NK-92 (cell line): ENCODE results near the gene ADCY10.

Source experiments
- DNase-seq: peaks from one replicate; lab custom pipeline; 2025; ENCODE audit not compliant: unreplicated experiment; lab: John Stamatoyannopoulos, UW

The ADCY10 gene

DNA sequence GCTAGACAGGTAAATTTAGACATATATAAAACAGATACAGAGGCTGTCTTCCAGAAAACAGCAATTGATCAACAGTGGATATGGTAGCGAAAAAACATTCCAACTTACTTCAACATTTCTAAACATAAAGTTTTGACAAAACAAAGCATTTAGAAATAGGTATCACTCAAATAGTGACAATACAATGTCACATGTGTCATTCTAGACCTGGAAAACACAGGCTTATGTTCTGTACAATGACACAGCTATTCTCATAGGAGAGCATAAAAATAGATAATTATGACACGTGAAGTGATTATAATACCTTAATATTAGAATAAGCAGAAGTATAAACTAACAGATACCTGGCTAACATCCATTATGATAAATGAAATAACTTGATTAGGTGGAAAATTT, 14.5 kb upstream of the ADCY10 start:
- no peak for DNase-seq

DNA sequence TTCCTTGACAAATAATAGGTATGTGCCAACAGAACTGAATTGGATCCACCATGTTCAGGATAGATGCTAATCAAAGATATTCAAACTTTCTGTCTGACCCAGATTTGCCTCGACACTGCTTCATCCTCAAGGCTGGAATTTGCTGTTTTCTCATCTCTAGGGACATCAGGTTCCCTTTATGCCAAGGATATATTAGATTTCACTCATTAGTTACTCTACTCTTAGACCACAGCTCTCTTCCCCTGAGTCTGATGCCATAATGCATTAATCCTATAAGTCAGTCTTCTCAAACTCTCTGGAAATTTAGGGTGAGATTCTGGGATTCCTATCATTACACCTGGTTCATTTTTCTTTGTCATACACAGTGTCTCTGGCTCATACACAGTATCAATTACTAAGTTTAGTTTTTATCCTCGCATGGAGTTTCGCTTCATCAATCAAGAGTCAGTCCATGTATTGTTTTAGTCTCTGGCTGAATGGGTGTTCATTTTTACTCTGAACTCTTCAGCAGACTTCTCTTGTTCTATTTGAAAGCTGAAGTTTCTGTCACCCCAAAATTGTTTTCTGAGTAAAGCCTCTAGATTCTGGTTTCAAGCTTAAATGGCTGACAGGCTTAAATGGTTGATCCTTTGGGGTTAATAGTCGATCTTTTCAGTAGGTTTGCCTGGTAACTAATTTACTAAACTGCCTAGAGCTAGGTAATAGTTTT, 13.3 kb upstream of the ADCY10 start:
- DNase-seq = no peak

DNA sequence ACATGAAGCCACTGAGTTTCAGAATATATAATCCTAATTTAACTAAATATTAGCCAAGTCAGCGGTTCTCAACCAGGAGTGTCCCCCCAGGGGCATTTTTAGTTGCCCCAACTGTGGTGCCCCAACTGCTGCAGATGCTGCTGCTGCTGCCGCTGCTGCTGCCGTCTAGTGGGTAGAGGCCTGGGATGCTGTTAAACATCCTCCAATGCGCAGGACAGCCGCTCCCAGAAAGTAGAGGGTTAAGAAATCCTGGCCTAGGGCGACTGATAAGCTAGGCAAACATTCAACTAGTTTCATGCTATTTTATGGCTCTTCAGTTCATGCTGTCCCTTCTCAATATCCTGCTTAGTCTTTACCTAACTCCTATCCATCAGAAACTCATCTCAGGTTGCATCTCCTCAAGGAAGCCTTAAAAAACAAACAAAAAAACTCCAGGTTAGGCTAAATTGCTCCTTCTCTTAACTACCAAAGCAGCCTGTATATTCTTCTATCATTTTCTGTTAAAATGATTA, 12.6 kb upstream of the ADCY10 start:
- DNase-seq = no peak

DNA sequence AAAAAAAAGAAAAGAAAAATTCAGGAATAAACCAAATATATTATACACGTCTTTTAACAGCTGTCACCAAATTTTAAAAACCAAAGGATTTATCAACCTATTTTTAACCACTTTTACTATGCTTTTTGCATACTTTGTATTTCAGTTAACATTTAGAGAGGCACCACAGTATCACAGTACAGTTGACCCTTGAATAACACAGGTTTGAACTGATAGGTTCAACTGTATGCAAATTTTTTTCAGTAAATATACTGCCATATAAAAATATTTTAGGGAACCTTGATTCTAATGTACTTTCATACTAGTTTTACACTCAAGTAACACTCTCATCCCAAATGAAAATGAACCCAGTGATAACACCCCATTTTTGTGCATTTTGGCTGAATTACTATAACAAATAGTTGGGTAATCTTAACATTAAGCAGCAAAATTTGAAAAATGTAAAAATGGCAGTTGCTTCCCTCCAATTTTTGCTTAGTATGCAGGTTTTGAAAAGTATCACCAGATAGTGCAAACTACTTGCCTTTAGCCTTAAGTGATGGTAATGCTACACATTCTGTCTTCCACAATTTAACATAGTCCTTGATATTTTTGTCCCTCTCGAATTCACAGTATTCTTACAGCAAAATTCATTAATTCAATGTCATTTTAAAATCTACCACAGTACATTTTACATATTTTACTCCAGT, 10.8 kb upstream of the ADCY10 start:
- no peak for DNase-seq

DNA sequence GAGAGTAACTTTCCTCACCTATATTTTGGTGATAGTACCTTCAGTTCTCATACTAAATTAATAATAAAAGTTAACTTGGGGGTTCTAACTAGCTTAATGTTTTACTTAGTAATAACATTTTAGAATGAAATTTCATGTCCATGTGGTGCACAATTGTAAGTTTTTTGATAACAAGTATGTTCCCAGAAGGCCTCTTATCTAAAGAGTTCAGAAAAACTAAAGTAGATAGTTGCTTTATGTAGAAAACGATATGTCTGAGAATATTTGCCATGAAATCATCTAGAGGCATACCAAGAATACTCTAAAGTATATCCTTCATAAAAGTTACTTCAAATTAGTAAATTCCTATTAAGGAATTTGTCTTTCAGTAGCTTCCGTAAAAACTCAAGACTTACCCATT, 10.2 kb upstream of the ADCY10 start:
- DNase-seq = no peak

DNA sequence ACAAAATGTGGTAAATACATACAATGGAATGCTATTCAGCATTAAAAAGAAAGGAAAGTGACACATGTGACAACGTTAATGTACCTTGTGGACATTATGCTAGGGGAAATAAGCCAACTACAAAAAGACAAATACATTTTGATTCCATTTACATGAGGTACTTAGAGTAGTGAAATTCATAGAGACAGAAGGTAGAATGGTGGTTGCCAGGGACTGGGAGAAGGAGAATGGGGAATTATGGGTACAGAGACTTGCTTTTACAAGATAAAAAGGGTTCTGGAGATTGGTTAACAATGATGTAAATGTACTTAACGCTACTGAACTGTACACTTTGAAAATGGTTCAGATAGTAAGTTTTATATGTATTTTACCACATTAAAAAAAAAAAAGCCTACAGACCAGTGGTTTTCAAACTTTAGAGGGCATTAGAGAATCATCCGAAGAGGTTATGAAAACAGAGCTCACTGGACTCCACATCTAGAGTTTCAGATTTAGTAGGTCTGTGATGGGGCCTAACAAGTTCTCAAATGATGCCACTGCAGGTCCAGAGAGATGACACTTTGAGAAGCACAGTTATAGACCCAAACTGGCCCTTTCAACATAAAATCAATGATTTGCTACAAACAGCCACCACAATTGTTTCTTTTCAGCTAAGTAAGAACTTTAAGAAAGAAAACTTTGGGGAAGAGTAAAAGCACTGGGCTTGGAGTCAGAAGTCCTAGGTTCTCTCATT, 9.6 kb upstream of the ADCY10 start:
- no peak for DNase-seq

DNA sequence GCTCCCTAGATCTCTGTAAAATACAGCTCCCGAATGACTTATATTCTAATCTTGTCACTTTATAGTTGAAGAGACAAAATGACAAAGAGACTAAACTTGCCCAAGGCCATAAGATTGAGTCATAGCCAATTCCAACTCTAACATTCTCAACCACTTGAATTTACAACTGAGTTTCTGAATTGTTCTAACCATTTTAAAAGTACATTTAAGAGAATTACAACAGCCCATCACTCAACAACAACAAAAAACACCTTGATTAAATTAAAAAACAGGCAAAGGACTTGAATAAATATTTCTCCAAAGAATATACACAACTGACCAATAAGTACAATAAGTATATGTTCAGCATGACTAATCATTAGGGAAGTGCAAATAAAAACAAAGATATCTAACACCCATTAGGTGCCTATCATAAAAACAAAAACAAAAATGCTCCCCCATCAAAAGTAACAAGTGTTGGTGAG, 8.7 kb upstream of the ADCY10 start:
- no peak for DNase-seq

DNA sequence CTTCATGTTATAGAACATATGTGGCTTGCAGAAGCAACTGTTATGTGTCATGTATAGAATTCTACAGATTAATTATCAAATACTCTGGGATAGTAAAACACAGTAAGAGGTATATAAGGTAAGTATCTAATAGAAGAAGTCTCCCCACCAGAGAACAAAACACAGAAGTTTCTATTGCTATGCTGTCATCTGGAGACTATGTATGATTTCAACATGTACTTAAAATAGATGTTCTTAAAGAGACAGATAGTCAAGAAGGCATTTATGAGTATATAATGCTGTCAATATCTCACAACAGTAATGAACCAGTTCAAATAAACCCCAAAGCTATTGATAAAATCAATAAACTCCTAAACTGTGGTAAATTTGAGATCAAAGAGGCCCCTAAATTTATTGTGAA, 8.1 kb upstream of the ADCY10 start:
- no peak for DNase-seq

DNA sequence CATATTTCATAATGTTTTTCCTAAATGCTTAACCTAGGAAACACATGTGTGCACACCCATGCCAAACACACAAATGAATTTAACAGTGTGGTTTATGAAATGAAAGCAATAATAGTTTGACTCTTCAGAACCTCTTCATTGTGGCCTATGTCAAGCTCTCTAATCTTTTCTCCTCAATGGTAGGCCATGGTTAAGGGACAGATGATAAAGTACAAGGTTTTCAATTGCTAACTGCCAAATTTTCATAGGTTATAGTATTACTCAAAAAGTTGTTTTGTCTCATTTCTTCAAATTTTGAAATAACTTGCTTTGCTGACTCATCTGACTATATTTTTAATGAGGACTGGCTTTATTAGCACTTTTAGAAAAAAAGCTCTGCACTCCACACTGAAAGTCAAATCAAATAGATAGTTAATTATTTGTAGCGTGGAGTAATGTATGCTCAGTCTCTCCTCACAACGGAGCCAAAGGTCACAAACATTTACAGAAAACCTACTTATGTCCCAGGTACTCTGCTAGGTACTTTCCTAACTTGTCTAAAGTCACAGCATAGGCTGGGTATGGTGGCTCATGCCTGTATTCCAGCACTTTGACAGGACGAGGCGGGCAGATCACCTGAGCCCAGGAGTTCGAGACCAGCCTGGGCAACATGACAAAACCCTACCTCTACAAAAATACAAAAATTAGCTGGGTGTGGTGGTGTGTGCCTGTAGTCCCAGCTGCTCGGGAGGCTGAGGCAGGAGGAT, 3.0 kb upstream of the ADCY10 start:
- no peak for DNase-seq

DNA sequence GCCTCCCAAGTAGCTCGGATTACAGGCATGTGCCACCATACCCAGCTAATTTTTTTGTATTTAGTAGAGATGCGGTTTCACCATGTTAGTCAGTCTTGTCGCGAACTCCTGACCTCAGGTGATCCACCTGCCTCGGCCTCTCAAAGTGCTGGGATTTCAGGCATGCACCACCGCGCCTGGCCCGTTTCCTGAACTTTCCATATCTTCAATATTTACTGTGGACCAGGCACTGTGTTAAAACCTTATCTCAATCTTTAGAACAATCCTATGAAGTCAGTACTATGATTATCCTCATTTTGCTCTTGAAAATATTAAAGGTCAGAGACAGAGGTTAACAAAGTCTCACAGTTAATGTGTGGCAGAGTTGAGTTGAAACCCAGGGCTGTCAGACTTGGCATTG, 1.6 kb upstream of the ADCY10 start:
- no peak for DNase-seq

DNA sequence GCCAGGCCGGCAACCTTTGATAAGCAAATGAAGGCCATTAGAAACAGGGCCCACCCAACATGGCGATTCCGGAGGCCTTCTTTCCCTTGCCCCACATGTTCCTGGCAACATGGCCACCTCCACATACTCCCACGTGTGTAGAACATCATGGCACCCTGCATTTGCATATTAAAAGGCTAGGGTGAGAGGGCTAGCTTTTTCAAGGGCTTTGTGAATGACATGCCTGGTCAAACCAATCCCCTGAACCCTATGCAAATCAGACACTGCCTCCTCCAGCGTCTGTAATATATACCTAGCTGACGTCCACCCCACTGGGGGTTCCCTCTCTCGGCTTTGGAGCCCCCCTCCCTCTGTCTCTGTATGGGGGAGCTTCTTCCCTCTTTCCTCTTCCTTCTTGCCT, 1.6 kb downstream of the ADCY10 start:
- no peak for DNase-seq

DNA sequence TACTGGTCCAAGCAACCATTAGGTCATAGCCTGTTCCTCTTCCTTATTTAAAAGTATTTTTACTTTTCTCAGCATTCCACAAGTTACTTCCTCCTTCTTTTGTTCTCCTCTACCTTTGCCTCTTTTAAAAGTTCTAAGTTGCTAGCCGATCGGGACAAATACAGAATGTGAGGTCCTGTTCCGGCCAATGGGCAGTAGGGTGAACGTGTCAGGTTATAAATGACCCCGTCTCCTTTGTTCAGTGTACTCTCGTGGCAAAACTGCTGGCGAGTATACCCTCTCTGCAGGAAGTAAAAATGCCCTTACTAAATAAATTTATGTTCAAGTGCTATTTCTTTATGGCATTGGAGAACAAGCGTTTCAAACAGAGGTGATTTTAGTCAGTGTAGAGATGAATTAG, 2.5 kb downstream of the ADCY10 start:
- DNase-seq = no peak

DNA sequence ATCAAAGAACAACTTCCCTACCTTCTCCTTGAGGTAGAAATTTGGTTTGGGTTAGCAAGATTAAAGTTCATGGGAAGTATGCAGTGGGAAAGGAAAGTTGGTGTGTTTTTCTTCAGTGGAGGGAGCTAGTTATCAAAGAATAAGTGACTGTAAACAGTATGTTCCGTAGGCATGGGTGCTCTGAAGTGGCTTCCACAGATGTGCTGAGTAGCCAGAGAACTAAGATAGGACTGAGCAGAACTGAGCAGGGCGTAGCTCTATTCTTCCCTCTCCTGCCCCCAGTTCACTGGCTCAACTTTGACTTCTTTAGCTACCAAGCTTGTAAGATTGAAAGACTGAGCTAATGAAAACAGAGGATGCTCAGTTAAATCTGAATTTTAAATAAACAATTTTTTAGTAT, 3.4 kb downstream of the ADCY10 start:
- DNase-seq = no peak

DNA sequence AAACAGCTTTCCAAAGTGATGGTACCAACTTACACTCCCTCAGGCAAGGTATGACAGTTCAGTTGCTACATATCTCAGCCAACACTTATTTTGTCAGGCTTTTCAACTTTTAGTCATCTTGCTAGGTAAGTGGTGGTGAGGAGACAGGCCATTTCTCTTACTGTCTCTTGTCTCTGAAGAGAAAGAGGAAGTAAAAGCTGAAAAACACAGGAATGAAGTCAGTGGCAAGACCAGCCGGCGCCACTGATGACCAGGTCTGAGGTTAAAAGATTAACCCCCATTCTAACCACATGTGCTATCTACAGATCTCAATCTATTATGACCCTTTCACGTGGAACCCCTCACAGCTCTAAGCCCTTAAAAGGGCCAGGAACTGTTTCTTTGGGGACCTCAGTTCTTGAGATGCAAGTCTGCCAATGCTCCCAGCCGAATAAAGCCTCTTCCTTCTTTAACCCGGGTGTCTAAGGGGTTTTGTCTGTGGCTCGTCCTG, 4.2 kb downstream of the ADCY10 start:
- DNase-seq = no peak

DNA sequence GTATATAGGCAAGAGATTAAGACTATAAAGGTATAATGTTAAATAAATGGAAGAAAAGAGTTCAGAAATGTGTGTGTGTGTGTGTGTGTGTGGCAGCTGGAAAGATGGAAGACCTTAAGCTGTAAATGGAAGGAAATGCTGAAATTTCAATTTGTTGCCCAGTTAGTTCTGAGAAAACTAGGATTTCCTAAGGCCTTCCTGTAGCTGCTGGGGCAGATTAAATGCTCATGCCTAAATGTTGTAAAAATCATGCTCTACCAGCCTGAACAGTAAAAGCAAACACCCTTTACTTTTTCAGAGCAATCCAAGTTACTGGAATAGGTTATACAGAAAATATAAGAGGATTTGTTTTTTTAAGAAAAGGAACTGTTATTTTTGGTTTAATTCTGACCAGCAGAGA, 8.3 kb downstream of the ADCY10 start:
- no peak for DNase-seq

DNA sequence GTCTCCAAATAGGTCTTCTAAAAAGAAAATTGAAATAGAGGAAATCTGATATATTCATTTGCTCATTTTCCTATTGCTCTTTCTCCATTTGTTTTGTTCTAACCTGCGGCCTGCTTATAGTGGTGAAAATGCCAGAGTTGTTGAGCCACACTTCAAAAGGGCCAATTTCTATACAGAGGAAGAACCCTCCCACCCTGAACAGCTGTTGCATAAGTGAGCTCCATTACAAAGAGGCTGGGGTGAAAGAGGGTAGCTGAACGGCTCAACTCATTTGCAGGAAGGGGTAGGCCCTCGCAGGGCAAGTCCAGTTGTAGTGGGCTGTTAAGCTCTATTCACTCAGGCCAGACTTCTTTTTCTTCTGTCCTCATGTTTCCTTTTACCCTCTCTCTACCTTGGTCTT, 8.8 kb downstream of the ADCY10 start:
- no peak for DNase-seq

DNA sequence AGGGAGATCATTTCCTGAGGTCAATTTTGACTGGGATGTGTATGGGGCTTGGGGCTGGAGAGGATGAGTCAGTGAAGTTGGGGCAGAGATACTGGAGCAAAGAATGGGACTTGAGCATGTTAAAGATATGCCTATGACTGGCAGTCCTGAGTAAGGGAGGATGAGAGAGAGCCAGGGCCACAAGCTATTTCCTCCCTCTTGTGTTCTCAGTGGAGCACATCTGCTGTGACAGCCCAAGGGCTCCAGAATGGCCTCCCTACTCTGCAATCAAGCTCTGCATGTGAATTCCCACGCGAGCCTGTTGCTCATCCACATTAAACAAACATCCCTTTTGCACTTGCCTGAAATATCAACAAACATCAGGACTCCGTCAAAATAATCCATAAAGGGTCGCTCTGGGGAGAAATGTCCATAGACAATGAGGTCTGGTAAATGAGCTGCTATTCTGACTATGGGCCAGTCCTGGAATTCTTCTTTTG, 9.2 kb downstream of the ADCY10 start:
- no peak for DNase-seq

DNA sequence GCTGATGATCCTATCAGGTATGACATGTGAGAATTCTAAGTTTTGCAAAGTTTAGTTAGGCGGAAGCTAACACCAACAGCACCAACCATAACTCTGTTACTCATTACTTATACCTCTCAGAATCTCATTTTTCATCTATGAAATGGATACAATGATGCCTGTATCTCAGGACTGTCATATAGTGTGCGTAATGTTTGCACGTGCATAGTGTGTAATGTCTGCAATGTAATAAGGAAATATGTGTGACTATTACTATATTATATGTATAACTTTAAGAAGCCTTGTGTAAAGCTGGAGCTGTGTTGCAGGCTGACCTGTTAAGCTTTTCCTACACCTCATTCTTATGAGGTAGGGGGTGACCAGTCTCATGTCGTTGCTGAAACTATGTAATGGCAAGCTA, 13.0 kb downstream of the ADCY10 start:
- DNase-seq = no peak

DNA sequence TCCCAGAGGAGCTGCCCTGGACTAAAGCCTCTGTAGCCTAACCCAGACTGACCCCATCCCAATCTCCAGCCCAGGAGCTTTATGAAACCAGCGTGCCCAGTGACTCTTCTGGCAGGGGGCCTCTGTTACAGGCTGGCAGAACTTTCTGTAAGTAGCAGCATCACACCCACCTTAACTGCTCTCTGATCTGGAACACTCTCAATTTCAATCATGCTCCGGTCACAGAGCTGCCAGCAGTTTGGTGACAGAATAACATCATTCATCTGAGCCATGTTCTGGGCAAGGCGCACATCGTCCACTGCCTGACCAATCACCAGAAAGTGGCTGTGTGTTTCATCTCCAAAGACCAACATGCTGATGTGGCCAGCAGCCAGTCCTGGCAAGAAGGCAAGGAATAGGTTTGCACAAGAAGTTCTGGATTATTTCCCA, 14.7 kb downstream of the ADCY10 start:
- no peak for DNase-seq

DNA sequence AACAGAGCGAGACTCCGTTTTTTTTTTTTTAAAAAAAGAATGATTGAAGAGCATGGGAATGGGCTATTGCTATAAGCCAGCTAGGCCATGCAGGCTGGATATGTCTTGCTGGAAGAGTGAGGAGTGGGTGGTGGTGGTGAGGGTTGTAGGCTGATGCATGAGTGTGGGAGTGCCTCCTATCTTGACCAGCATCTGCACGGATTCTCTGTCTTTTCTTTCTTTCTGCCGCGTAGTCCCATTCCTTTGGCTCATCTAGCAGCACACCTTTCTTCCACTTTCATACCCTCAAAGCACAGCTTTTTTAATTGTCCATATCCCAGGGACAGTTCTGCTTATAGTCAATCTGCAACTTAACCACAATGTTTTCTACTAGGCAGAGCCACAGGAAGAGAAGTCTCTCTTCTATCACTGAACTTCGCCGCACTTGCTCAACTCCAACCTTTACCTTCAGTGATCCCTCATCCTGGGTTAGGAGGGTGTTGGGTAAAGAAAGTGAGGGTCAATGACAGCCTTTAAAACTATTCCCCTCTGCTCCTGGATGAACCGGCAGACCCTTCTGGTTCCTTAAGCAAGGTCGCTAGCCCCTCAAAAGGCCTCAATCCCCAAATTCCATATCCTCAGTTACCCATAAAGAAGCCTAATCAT, 15.2 kb downstream of the ADCY10 start:
- no peak for DNase-seq
